A549 (cell line): ENCODE results near the gene ITIH6. TPM values are rescaled to one million over a fixed set of nuclear protein-coding genes. Genes with fewer than 3 reads are reported as not detected.
A peak's percentile ranks its signal among the peaks of the same experiment; 100 is the strongest.

Source experiments
- ATAC-seq, 2 experiments: fragments of 200-7000 bp in 1 of 2; fragments of >200 bp in 1 of 2; cut with Nextera tagmentation in 1 of 2; cut with Tn5 transposase in 1 of 2; 3 replicates each; pipeline versions ENCODE4 v1.8.0 to v1.9.1; 2018 to 2020; ENCODE audit warnings: mild to moderate bottlenecking in 1 of 2, moderate library complexity in 1 of 2
- CTCF ChIA-PET: fragments of 300-600 bp; sonication (Branson Sonifier 250); formaldehyde crosslinking; extraction: SDS; loops from one replicate; lab custom pipeline; 2021; ENCODE audit warnings: antibody characterized with exemption, inconsistent platforms; lab: Yijun Ruan, JAX
- POLR2A ChIA-PET: fragments of 350-600 bp; formaldehyde crosslinking; extraction: SDS; loops from one replicate; lab custom pipeline; 2021; ENCODE audit warnings: antibody characterized with exemption, inconsistent platforms; lab: Yijun Ruan, JAX
- DNase-seq, 2 experiments: peaks; one replicate each; pipeline versions ENCODE4 v3.0.0 to v3.0.0-alpha.2; 2011 to 2016; ENCODE audit warnings: low read depth in 1 of 2, low spot score in 1 of 2
- FAIRE-seq: peaks from 2 replicates; lab custom pipeline; 2011; peaks lifted over from hg19 to GRCh38; lab: Jason Lieb, UNC
- H3K27ac ChIP-seq, 2 experiments: fragments of >200 bp; sonication (Bioruptor Twin); formaldehyde crosslinking; 3 replicates each; pipeline ENCODE4 v1.5.1; 2016 to 2017
- H3K4me1 ChIP-seq: fragments of >200 bp; sonication (Bioruptor Twin); formaldehyde crosslinking; 3 replicates; pipeline ENCODE4 v1.6.1; 2016
- H3K4me2 ChIP-seq: fragments of >200 bp; sonication (Bioruptor Twin); formaldehyde crosslinking; 3 replicates; pipeline ENCODE4 v1.6.1; 2016
- H3K4me3 ChIP-seq: fragments of >200 bp; sonication (Bioruptor Twin); formaldehyde crosslinking; 3 replicates; pipeline ENCODE4 v1.5.1; 2016
- H3K9me3 ChIP-seq: fragments of >200 bp; sonication (Bioruptor Twin); formaldehyde crosslinking; 3 replicates; pipeline ENCODE4 v1.6.1; 2016
- CBX2 ChIP-seq: fragments of 200-600 bp; sonication (generic); IDR thresholded peaks from 2 replicates; pipeline ENCODE4 v1.6.1; 2016; ENCODE audit warnings: low read depth, mild to moderate bottlenecking, borderline replicate concordance
- CTCF ChIP-seq: fragments of >200 bp; sonication (Bioruptor Twin); formaldehyde crosslinking; IDR thresholded peaks from 3 replicates; pipeline ENCODE4 v1.5.1; 2016
- E2F6 ChIP-seq: IDR thresholded peaks from 2 replicates; pipeline ENCODE4 v1.6.1; 2012; ENCODE audit warnings: low read depth, borderline replicate concordance
- ESRRA ChIP-seq: fragments of 150-350 bp; IDR thresholded peaks from 2 replicates; pipeline ENCODE4 v1.6.1; 2014; ENCODE audit warnings: mild to moderate bottlenecking, low read length, borderline replicate concordance
- FOSL2 ChIP-seq, 2 experiments: fragments of 450-650 bp in 1 of 2; fragments of >200 bp in 1 of 2; sonication (Bioruptor Twin) in 1 of 2; formaldehyde crosslinking; IDR thresholded peaks; 2 replicates each; pipeline versions ENCODE4 v1.5.0 to v1.6.1; 2016 to 2020; ENCODE audit warnings: mild to moderate bottlenecking in 1 of 2, moderate library complexity in 1 of 2
- HEYL ChIP-seq: fragments of 250-450 bp; sonication (Bioruptor Pico); IDR thresholded peaks from 2 replicates; pipeline ENCODE4 v1.8.0; 2021; ENCODE audit warnings: mild to moderate bottlenecking, moderate library complexity
- HMGXB4 ChIP-seq: fragments of 250-450 bp; sonication (Bioruptor Pico); IDR thresholded peaks from 2 replicates; pipeline ENCODE4 v1.5.0; 2021; ENCODE audit warnings: mild to moderate bottlenecking, moderate library complexity, borderline replicate concordance
- HOXB13 ChIP-seq: fragments of 250-450 bp; sonication (Bioruptor Pico); IDR thresholded peaks from 2 replicates; pipeline ENCODE4 v1.5.0; 2020; ENCODE audit warnings: low read depth, mild to moderate bottlenecking, moderate library complexity
- JUN ChIP-seq, 2 experiments: fragments of >200 bp; sonication (Bioruptor Twin); formaldehyde crosslinking; IDR thresholded peaks; 2 replicates in 1 of 2; 3 replicates in 1 of 2; pipeline ENCODE4 v1.6.1; 2016 to 2017
- JUNB ChIP-seq: fragments of >200 bp; sonication (Bioruptor Twin); formaldehyde crosslinking; IDR thresholded peaks from 2 replicates; pipeline ENCODE4 v1.6.1; 2016
- MAZ ChIP-seq: fragments of 150-350 bp; IDR thresholded peaks from 2 replicates; pipeline ENCODE4 v1.6.1; 2014; ENCODE audit warnings: antibody characterized with exemption, low read depth, low read length, borderline replicate concordance
- NR3C1 ChIP-seq: fragments of >200 bp; sonication (Bioruptor Twin); formaldehyde crosslinking; IDR thresholded peaks from 3 replicates; pipeline ENCODE4 v1.6.1; 2017
- REST ChIP-seq: fragments of 200-600 bp; sonication (generic); IDR thresholded peaks from 2 replicates; pipeline ENCODE4 v1.6.1; 2016; ENCODE audit warnings: antibody characterized with exemption, mild to moderate bottlenecking, moderate library complexity
- RNF2 ChIP-seq: fragments of 200-600 bp; sonication (generic); IDR thresholded peaks from 2 replicates; pipeline ENCODE4 v1.6.1; 2016; ENCODE audit warnings: low read depth, mild to moderate bottlenecking, antibody characterized with exemption, moderate library complexity, borderline replicate concordance
- SREBF2 ChIP-seq: fragments of 450-650 bp; IDR thresholded peaks from 2 replicates; pipeline ENCODE4 v1.6.1; 2014; ENCODE audit warnings: mild to moderate bottlenecking, moderate library complexity
- TP53 ChIP-seq: fragments of 250-450 bp; sonication (Bioruptor Pico); IDR thresholded peaks from 2 replicates; pipeline ENCODE4 v1.5.0; 2021; ENCODE audit warnings: mild to moderate bottlenecking, moderate library complexity
- USF2 ChIP-seq: fragments of 450-650 bp; IDR thresholded peaks from 2 replicates; pipeline ENCODE4 v1.6.1; 2014; ENCODE audit warnings: antibody characterized with exemption
- ZFP36 ChIP-seq: fragments of 450-650 bp; IDR thresholded peaks from 2 replicates; pipeline ENCODE4 v1.6.1; 2014; ENCODE audit warnings: borderline replicate concordance; ENCODE audit not compliant: partially characterized antibody
- ZNF302 ChIP-seq: fragments of 250-450 bp; sonication (Bioruptor Pico); IDR thresholded peaks from 2 replicates; pipeline ENCODE4 v1.9.0; 2021; ENCODE audit warnings: inconsistent platforms, mild to moderate bottlenecking, moderate library complexity
- ZSCAN20 ChIP-seq: fragments of 250-450 bp; sonication (Bioruptor Pico); IDR thresholded peaks from 2 replicates; pipeline ENCODE4 v1.8.0; 2022; ENCODE audit warnings: mild to moderate bottlenecking, moderate library complexity
- WGBS: methylation state at CpG from one replicate; pipeline ENCODE4 v1.1.6; 2017; ENCODE audit errors: missing lambda C conversion rate; 5-methylcytosine and 5-hydroxymethylcytosine counted together
- polyA plus RNA-seq, 4 experiments: library from polyadenylated mRNA; depleted of rRNA in 3 of 4; stranded (reverse); fragments of >200 nt; fragmentation: RNase III in 1 of 4; extraction: RNeasy Plus Mini Kit Qiagen cat#74134 plus additional on column Dnase treatment in 1 of 4; gene quantifications; 2 replicates in 3 of 4; 3 replicates in 1 of 4; pipeline ENCODE4 v1.2.3, GENCODE V29; 2011 to 2017

Gene ITIH6
- polyA plus RNA-seq, 2 of the 4 experiments (the other 2 are of a cell fraction) = 0.04 TPM; not detected in 1

GRCh38 chrX:54758114-54759055, 39.7 kb downstream of the ITIH6 start:
- H3K4me1 ChIP-seq = no peaks in the 10 kb centered on the region
- TF ChIP-seq FOSL2 (IDR thresholded peaks at IDR 0.05) (no peak), FOSL2 (CRISPR knock-in tag; IDR thresholded peaks at IDR 0.05) (no peak), TP53 (no peak), ZFP36 (no peak), CTCF (no peak), HOXB13 (CRISPR knock-in tag) (no peak), E2F6 (no peak), JUN (IDR thresholded peaks at IDR 0.05) (no peak), REST (no peak), ZNF302 (CRISPR knock-in tag) (no peak), HEYL (CRISPR knock-in tag) (no peak), ZSCAN20 (CRISPR knock-in tag) (no peak), ESRRA (no peak), SREBF2 (no peak), CBX2 (no peak), HMGXB4 (no peak), USF2 (no peak), NR3C1 (no peak), JUNB (no peak), RNF2 (no peak), MAZ (no peak)
- TF ChIP-seq, all 56 proteins: peak for 0
- DNase-seq (peak in 1 of 2 experiments; percentile 3), ATAC-seq (no peak), FAIRE-seq (no peak)
- CTCF ChIA-PET = no interaction called here
- POLR2A ChIA-PET = no interaction called here
- no peak overlapping the region for H3K4me2 ChIP-seq
- 67% methylated on average over 11 of the region's 21 CpGs for WGBS
- H3K27ac ChIP-seq = no peak overlapping the region
- 0 out of 3 replicates have a peak, but pooled peaks cover under 1% of the 10 kb centered on the region for H3K9me3 ChIP-seq
- no peak overlapping the region for H3K4me3 ChIP-seq
